Right atrium auricular region (tissue), 2 donors: ENCODE measurements around the gene HSPB9. TPM values are rescaled to one million over a fixed set of nuclear protein-coding genes. Genes with fewer than 3 reads are reported as not detected.

Experiments
- DNase-seq: peaks from one replicate; pipeline ENCODE4 v3.0.0-alpha.2; 2019; ENCODE audit warnings: low spot score
- H3K27ac ChIP-seq, 2 donors: fragments of 200-600 bp; sonication (generic); 1 replicate in 1 of 2; 2 replicates in 1 of 2; pipeline ENCODE4 v1.5.1; 2016 to 2019
- H3K27me3 ChIP-seq, 2 donors: fragments of 200-600 bp; sonication (generic); one replicate each; pipeline versions ENCODE4 v1.5.1 to v1.6.0; 2017 to 2019
- H3K36me3 ChIP-seq: fragments of 200-600 bp; sonication (generic); one replicate; pipeline ENCODE4 v1.5.1; 2016
- H3K4me1 ChIP-seq, 2 donors: fragments of 200-600 bp; sonication (generic); one replicate each; pipeline versions ENCODE4 v1.5.1 to v1.6.0; 2017 to 2019
- H3K4me3 ChIP-seq, 2 donors: fragments of 200-600 bp; sonication (generic); 1 replicate in 1 of 2; 2 replicates in 1 of 2; pipeline ENCODE4 v1.5.1; 2017 to 2019; ENCODE audit warnings: mild to moderate bottlenecking in 1 of 2, moderate library complexity in 1 of 2
- H3K9me3 ChIP-seq, 2 donors: fragments of 200-600 bp; sonication (generic); one replicate each; pipeline ENCODE4 v1.5.1; 2019
- CTCF ChIP-seq, 2 donors: fragments of 200-600 bp; sonication (generic); IDR thresholded peaks; one replicate each; pipeline ENCODE4 v1.5.1; 2019; ENCODE audit warnings: antibody characterized with exemption in 2 of 2
- total RNA-seq, 2 donors: library from RNA; depleted of rRNA; stranded (reverse); fragments of >200 nt; gene quantifications; one replicate each; pipeline ENCODE4 v1.1.0, GENCODE V29; 2016

HSPB9 gene
- total RNA-seq, 2 donors from 2014 or later = not detected

- no peak for DNase-seq
- no peaks in the 10 kb centered on the region for H3K36me3 ChIP-seq
- H3K4me1 ChIP-seq = peaks cover 0 to 13% of the 10 kb centered on the region in 2 donors
- H3K27me3 ChIP-seq = peaks cover 4 to 6% of the 10 kb centered on the region in 2 donors
- H3K4me3 ChIP-seq = peak overlapping the region in 1 of 2 donors; percentile 17
- H3K27ac ChIP-seq = no peak overlapping the region
- no peaks in the 10 kb centered on the region for H3K9me3 ChIP-seq
- no peak for TF ChIP-seq CTCF (IDR thresholded peaks at IDR 0.05)
Measured at GRCh38 chr17:42098730-42099399, 23.7 kb upstream of the HSPB9 start.

GRCh38 chr17:42101513-42102292 is 20.9 kb upstream of the HSPB9 start:
- H3K9me3 ChIP-seq = no peaks in the 10 kb centered on the region
- DNase-seq = peak; percentile 78
- H3K27me3 ChIP-seq = peaks cover 4 to 6% of the 10 kb centered on the region in 2 donors
- TF ChIP-seq CTCF (IDR thresholded peaks at IDR 0.05) = peak; percentile 78 to 84
- no peak overlapping the region for H3K27ac ChIP-seq
- H3K36me3 ChIP-seq = peaks cover 6% of the 10 kb centered on the region
- peaks cover 0 to 13% of the 10 kb centered on the region in 2 donors for H3K4me1 ChIP-seq
- H3K4me3 ChIP-seq = no peak overlapping the region

- no peaks in the 10 kb centered on the region for H3K9me3 ChIP-seq
- H3K36me3 ChIP-seq = peaks cover 6% of the 10 kb centered on the region
- H3K4me3 ChIP-seq = no peak overlapping the region
- H3K4me1 ChIP-seq = peaks cover 0 to 10% of the 10 kb centered on the region in 2 donors
- TF ChIP-seq CTCF (IDR thresholded peaks at IDR 0.05) = no peak
- H3K27ac ChIP-seq = no peak overlapping the region
- no peak for DNase-seq
- no peaks in the 10 kb centered on the region for H3K27me3 ChIP-seq
Measured at GRCh38 chr17:42103221-42103954, 19.2 kb upstream of the HSPB9 start.

GRCh38 chr17:42104264-42104663 is 18.3 kb upstream of the HSPB9 start:
- no peak for DNase-seq
- H3K36me3 ChIP-seq = peaks cover 6% of the 10 kb centered on the region

GRCh38 chr17:42106009-42106408 is 16.6 kb upstream of the HSPB9 start:
- TF ChIP-seq CTCF (IDR thresholded peaks at IDR 0.05) = no peak
- H3K36me3 ChIP-seq = peaks cover 6% of the 10 kb centered on the region

More at GRCh38 chr17:42104264-42104663, 18.3 kb upstream of the HSPB9 start:
- H3K4me3 ChIP-seq = no peak overlapping the region
- no peaks in the 10 kb centered on the region for H3K9me3 ChIP-seq
- H3K4me1 ChIP-seq = peaks cover 0 to 10% of the 10 kb centered on the region in 2 donors
- H3K27ac ChIP-seq = no peak overlapping the region
- TF ChIP-seq CTCF (IDR thresholded peaks at IDR 0.05) = no peak
- H3K27me3 ChIP-seq = no peaks in the 10 kb centered on the region

More at GRCh38 chr17:42106009-42106408, 16.6 kb upstream of the HSPB9 start:
- no peak overlapping the region for H3K4me3 ChIP-seq
- no peaks in the 10 kb centered on the region for H3K9me3 ChIP-seq
- H3K27me3 ChIP-seq = no peaks in the 10 kb centered on the region
- no peak overlapping the region for H3K27ac ChIP-seq
- peaks cover 0 to 11% of the 10 kb centered on the region in 2 donors for H3K4me1 ChIP-seq
- DNase-seq = no peak
